HL-60 (cell line): ENCODE measurements around the gene ART5.

Source experiments
- DNase-seq, 2 experiments: peaks; one replicate each; pipeline ENCODE4 v3.0.0-alpha.2; 2010 to 2020; ENCODE audit warnings: low read depth in 1 of 2, low spot score in 1 of 2
- H3K27ac ChIP-seq: fragments of 250-450 bp; sonication (Bioruptor Pico); replicated peaks from 2 replicates; pipeline ENCODE4 v1.5.1; 2020; ENCODE audit warnings: mild to moderate bottlenecking, moderate library complexity
- H3K27me3 ChIP-seq: fragments of 250-450 bp; sonication (Bioruptor Pico); 2 replicates; pipeline ENCODE4 v1.5.1; 2021; ENCODE audit warnings: mild to moderate bottlenecking, moderate library complexity; ENCODE audit not compliant: insufficient read depth, poor library complexity, severe bottlenecking
- H3K4me3 ChIP-seq: replicated peaks from 2 replicates; pipeline ENCODE4 v1.5.1; 2011; ENCODE audit warnings: mild to moderate bottlenecking, control low read depth, low read length; ENCODE audit not compliant: insufficient read depth
- CTCF ChIP-seq: IDR thresholded peaks from one replicate; pipeline ENCODE4 v1.5.1; 2011; ENCODE audit warnings: low read length, control low read depth, inconsistent platforms; ENCODE audit not compliant: insufficient read depth
- GABPA ChIP-seq: IDR thresholded peaks from 2 replicates; pipeline ENCODE4 v1.6.1; 2012; ENCODE audit warnings: low read depth
- POLR2AphosphoS5 ChIP-seq: IDR thresholded peaks from 2 replicates; pipeline ENCODE4 v1.6.1; 2012; ENCODE audit warnings: low read depth
- REST ChIP-seq: IDR thresholded peaks from 2 replicates; pipeline ENCODE4 v1.6.1; 2012; ENCODE audit warnings: low read depth; ENCODE audit not compliant: insufficient replicate concordance
- SPI1 ChIP-seq: IDR thresholded peaks from 2 replicates; pipeline ENCODE4 v1.6.1; 2012; ENCODE audit warnings: low read depth, mild to moderate bottlenecking, borderline replicate concordance

Gene ART5

GRCh38 chr11:3631331-3631730 is 10.5 kb downstream of the ART5 start:
- DNase-seq = no peak
- no peak overlapping the region for H3K4me3 ChIP-seq
- H3K27ac ChIP-seq = no peak overlapping the region
- TF ChIP-seq CTCF (no peak), SPI1 (no peak), GABPA (no peak), POLR2AphosphoS5 (no peak), REST (no peak)
- H3K27me3 ChIP-seq = no peaks in the 10 kb centered on the region

GRCh38 chr11:3627291-3627690 is 14.5 kb downstream of the ART5 start:
- TF ChIP-seq REST = no peak
- H3K4me3 ChIP-seq = no peak overlapping the region
- no peak for DNase-seq
- H3K27ac ChIP-seq = no peak overlapping the region
- no peaks in the 10 kb centered on the region for H3K27me3 ChIP-seq

GRCh38 chr11:3626250-3626960 is 15.4 kb downstream of the ART5 start:
- peak; percentile 68 to 93 for DNase-seq
- TF ChIP-seq POLR2AphosphoS5 = peak; percentile 85
- TF ChIP-seq GABPA = no peak
- TF ChIP-seq CTCF = peak; percentile 16
- TF ChIP-seq SPI1 = peak; percentile 81
- TF ChIP-seq REST = no peak
- Histone ChIP-seq H3K27me3 (no peaks in the 10 kb centered on the region), H3K27ac (peak overlapping the region; percentile 48), H3K4me3 (no peak overlapping the region)
